HFF-Myc (cell line): ENCODE data around the gene CFAP43.
A peak's percentile ranks its signal among the peaks of the same experiment; 100 is the strongest.

Experiments
- DNase-seq: peaks from one replicate; pipeline ENCODE4 v3.0.0-alpha.2; 2011; ENCODE audit warnings: low read depth; ENCODE audit errors: extremely low read depth
- H3K4me3 ChIP-seq: replicated peaks from 2 replicates; pipeline ENCODE4 v1.5.1; 2011; ENCODE audit warnings: low read depth, mild to moderate bottlenecking, control low read depth, low read length
- TF ChIP-seq, protein P1 (sequence below): IDR thresholded peaks from 2 replicates; pipeline ENCODE4 v1.5.1; 2012; ENCODE audit warnings: mild to moderate bottlenecking, low read depth, low read length, control low read depth; ENCODE audit errors: missing control alignments

The CFAP43 gene

GRCh38 chr10:104231784-104232612 is at the start of gene CFAP43:
TSS of gene CFAP43 (minus strand) at chr10:104232364. CDS start at chr10:104232246, 118 bp downstream.
- peak within 1 kb of the TSS; percentile 76 for H3K4me3 ChIP-seq
- TF ChIP-seq, protein P1, sequence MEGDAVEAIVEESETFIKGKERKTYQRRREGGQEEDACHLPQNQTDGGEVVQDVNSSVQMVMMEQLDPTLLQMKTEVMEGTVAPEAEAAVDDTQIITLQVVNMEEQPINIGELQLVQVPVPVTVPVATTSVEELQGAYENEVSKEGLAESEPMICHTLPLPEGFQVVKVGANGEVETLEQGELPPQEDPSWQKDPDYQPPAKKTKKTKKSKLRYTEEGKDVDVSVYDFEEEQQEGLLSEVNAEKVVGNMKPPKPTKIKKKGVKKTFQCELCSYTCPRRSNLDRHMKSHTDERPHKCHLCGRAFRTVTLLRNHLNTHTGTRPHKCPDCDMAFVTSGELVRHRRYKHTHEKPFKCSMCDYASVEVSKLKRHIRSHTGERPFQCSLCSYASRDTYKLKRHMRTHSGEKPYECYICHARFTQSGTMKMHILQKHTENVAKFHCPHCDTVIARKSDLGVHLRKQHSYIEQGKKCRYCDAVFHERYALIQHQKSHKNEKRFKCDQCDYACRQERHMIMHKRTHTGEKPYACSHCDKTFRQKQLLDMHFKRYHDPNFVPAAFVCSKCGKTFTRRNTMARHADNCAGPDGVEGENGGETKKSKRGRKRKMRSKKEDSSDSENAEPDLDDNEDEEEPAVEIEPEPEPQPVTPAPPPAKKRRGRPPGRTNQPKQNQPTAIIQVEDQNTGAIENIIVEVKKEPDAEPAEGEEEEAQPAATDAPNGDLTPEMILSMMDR: no peak
- DNase-seq: peak; percentile 91

DNA sequence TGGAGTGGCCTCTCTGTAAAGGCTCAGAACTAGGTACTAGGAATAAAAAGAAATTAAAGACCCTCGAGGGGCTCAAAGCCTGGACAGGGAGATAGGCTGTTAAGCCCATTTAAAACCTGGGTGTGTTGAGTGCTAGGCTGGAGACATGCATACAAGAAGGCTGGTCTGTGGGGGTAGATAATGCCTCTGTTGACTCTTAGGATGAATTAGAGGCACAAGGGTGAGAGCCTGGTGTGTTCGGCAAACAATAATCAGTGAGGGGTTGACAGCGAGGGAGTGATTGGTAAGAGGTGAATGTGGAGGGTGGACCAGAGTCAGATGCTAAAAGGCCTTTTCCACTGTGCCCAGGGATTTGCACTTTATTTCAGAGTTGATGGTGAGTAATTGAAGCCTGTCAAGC is 49.5 kb upstream of the CFAP43 start:
- DNase-seq: no peak
- no peak overlapping the region for H3K4me3 ChIP-seq

GRCh38 chr10:104279550-104280259 is 47.5 kb upstream of the CFAP43 start:
- TF ChIP-seq, protein P1: no peak
- no peak for DNase-seq
- no peak overlapping the region for H3K4me3 ChIP-seq

More for the DNA sequence above, 49.5 kb upstream of the CFAP43 start:
- TF ChIP-seq, protein P1: no peak

GRCh38 chr10:104277785-104278184 is 45.6 kb upstream of the CFAP43 start:
- TF ChIP-seq, protein P1: no peak
- no peak for DNase-seq
- no peak overlapping the region for H3K4me3 ChIP-seq

DNA sequence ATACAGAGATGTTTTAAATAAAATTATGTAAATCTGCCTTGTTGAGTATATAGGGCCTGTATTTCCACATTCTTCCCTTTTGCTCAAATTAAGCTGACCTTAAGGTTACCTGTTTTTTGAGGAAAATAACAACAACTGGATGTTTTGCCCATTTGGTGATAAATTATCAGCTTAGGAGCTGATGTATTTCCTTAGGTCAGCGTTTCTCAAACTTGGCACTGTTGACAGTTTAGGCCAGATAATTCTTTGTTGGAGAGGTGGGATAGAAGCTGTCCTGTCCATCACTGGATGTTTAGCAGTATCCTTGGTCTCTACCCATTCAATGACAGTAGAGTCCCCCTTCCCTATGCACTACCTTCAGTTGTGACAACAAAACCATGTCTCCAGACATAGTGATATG is 44.0 kb upstream of the CFAP43 start:
- TF ChIP-seq, protein P1: no peak
- no peak overlapping the region for H3K4me3 ChIP-seq
- no peak for DNase-seq

DNA sequence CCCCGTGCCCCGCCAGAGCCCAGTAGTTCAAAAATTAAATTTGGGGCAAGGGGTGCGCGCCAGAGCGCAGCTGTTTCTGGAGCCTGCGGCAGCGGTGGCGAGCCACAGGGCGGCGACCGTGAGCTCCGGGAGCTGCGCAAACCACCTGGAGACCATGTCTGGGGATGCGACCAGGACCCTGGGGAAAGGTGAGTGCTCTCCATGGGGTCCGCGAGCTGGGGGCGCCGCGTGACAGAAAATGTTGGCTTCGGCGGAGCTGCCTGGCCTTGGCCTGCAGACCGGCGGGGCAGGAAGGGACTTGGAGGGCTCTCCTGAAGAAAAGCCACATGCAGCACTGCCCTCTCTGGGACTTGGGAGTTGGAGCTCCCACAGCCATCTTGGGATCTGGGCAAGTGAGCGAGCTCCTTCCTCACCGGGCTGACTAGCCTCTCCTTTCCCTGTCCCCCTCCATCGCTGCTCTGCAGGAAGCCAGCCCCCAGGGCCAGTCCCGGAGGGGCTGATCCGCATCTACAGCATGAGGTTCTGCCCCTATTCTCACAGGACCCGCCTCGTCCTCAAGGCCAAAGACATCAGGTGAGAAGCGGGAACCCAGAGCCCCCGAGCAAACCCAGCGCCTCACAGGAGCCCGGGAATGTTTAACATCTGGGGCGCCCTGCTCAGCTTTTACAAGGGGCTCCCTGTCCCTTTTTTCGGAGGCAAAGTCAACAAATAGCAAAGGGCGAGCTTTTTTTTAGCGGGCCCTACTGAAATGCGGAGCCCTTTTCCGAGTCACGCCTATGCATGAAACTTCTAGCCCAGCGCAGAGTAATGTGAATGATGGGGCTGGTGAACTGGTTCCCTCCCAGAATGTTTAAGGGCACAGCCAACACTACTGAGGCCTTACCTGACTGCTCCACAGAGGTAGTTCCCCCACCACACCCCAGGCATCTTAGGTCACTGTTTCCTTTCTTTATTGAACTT is 42.9 kb upstream of the CFAP43 start:
- TF ChIP-seq, protein P1: peak; percentile 82
- H3K4me3 ChIP-seq: peak overlapping the region; percentile 39
- no peak for DNase-seq
